ENCODE data around the gene IRAK1.
A peak's percentile ranks its signal among the peaks of the same experiment; 100 is the strongest.

IRAK1 gene

DNA sequence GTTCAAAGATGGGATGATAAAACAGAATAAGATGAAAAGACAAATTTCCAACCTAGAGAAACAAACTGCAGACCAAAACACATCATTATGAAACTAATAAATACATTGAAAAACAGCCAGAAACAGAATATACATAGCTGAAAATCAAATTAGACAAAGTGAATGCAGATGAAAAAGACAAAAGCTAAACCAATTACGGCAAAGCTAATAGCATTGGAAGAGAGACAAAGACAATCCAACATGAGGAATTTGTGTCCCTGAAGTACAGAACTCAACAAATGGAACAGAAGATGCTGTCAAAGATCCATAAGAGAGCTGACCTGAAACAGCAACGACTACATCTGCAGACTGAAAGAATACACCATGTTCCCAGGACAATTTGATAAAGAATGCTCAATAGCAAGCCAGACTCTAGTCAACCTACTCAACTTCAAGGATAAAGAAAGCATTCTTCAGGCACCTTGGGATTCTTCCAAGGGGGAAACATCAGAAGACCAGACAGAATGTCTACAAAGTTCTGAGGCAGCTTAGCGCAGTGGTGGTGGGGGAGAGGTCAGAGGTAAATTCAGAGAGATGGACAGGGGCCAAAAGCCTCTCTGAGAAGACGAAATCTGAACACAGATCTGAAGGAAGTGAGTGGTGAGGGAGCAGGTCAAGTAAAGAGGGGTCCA, 27.4 kb upstream of the IRAK1 start:
- DNase-seq (ENCODE audit: low spot score in 2 of 2), result no peak
- H3K4me3 Mint-ChIP-seq, result no peak overlapping the region
- no peak for ATAC-seq
- H3K4me1 Mint-ChIP-seq, result peaks cover 50% of the 10 kb centered on the region
- peak overlapping the region; percentile 90 for H3K27ac Mint-ChIP-seq
- no peaks in the 10 kb centered on the region for H3K9me3 Mint-ChIP-seq
- peaks cover 88% of the 10 kb centered on the region for H3K36me3 Mint-ChIP-seq

DNA sequence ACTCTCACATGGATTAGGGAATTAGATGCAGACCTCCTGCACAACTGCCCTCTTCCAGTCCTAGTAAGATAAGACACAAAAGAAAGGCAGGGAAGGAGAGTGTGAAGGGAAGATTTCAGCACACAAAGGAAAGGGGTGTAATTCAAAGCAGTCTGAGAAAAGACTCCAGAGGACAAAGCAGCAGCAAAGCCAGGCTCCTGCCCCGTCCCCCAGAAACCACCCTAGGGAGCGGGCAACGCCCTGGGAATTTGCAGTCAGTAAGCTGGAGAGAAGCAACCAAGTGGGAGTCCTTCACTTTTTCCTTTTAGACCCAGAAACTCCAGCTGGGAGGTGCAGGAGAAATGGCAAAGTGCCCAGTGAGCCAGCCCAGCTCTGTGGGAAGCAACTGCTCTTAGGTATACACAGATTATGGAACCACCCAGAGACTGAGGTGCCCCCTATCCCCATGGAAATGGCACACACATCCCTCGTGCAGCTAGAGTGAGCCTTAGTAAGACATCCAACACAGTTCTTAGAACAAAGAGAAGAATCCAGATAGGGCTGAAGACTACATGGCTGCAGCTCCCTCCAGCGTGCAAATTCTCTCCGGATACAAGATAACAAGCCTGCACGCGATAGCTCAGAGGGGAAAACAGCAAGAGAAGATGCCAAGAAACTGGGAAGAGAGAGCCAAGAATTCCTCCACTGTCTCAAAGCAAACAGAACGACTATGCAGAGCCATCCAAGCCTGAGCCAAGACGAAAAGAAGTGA, 26.5 kb upstream of the IRAK1 start:
- DNase-seq (ENCODE audit: low spot score in 2 of 2) (no peak), ATAC-seq (no peak)
- Mint-ChIP-seq H3K27ac (peak overlapping the region; percentile 90), H3K4me1 (peaks cover 46% of the 10 kb centered on the region), H3K4me3 (no peak overlapping the region), H3K9me3 (no peaks in the 10 kb centered on the region), H3K36me3 (peaks cover 81% of the 10 kb centered on the region)

DNA sequence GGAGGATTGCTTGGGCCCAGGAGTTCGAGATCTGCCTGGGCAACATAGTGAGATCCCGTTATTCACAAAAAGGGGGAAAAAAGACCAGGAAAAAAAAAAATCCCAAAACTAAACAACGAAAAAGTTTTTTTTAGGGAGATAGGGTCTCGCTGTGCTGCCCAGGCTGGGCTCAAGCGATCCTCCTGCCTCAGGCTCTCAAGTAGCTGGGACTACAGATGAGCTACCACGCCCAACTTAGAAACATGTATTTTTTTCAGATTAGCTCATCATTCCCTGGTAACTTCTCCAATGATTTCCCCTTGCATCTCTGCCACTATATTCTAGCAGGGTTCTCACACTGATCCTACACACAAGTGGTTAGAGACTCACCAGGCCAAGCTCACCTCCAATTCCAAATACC, 24.4 kb upstream of the IRAK1 start:
- Mint-ChIP-seq H3K36me3 (peaks cover 84% of the 10 kb centered on the region), H3K9me3 (no peaks in the 10 kb centered on the region), H3K4me3 (no peak overlapping the region), H3K4me1 (peaks cover 40% of the 10 kb centered on the region), H3K27ac (no peak overlapping the region)
- ATAC-seq, result no peak
- no peak for DNase-seq (ENCODE audit: low spot score in 2 of 2)

DNA sequence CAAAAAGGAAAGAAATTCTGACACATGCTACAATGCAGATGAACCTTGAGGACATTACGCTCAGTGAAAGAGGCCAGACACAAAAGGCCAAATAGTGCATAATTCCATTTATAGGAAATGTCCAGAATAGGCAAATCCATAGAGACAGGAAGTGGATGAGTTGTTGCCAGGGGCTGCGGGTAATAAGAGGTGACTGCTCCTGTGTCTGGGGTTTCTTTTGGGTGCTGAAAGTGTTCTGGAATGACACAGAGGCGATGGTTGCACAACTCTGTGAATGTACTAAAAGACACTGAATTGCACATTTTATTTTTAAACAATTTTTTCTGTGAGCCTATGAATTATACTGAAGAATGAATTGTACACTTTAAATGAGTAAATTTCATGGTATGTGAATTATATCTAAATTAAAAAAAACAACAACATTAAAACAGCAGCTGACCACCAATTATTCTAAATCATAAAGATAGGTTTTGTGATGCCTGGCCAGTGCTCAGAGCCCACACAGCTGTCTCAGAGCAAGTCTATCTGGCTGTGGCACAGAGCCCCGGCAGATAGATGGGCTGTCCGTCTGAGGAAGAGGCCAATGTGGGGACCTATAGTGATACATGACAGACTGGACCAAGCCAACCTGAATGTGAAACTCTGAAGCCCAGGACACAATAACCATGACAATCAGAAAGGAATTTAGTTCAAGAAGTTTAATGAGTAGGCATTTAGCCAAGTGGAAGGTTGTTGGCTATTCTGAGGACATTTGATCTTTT, 23.5 kb upstream of the IRAK1 start:
- H3K4me1 Mint-ChIP-seq, result peaks cover 37% of the 10 kb centered on the region

DNA sequence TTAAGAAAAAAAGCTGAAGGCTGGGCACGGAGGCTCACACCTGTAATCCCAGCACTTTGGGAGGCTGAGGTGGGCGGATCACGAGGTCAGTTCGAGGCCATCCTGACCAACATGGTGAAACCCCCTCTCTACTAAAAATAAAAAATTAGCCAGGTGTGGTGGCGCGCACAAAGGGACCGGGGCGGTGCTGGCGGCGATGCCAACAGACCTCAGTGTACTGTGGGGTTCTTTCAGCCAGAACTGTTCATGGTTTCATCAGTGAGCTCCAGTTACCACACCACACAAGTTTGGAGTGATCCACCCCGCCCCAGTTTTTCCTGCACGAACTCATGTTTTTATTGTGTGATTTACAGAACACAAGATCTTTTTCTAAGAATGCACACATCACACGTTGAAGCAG, 21.2 kb upstream of the IRAK1 start:
- Mint-ChIP-seq H3K27ac (peak overlapping the region; percentile 17), H3K4me1 (peaks cover 27% of the 10 kb centered on the region), H3K36me3 (peaks cover 84% of the 10 kb centered on the region), H3K4me3 (no peak overlapping the region), H3K9me3 (no peaks in the 10 kb centered on the region)
- no peak for DNase-seq (ENCODE audit: low spot score in 2 of 2)
- ATAC-seq, result no peak

More for the DNA sequence above, 23.5 kb upstream of the IRAK1 start:
- Mint-ChIP-seq H3K36me3 (peaks cover 84% of the 10 kb centered on the region), H3K27ac (no peak overlapping the region), H3K4me3 (no peak overlapping the region), H3K9me3 (no peaks in the 10 kb centered on the region)
- no peak for DNase-seq (ENCODE audit: low spot score in 2 of 2)
- no peak for ATAC-seq

DNA sequence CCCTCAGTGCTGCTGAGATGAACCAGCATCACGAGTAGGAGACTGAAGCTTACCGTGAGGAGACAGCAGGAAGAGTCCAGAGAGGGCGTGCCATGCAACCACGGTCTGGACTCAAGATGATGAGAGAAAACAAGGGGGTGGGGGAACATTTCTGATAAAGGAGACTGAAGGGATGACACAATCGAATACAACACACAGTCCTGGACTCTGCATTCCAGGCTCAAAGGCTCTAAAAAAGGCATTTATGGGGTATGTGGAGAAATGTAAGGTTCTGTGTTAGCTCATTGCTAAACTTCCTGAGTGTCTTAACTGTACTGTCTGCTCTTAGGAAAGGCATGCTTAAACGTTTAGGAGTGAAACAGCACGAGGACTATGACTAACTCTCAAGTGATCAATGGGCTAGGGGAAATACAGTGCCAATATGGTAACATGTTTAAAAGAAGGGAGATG, 20.6 kb upstream of the IRAK1 start:
- no peak overlapping the region for H3K4me3 Mint-ChIP-seq
- H3K27ac Mint-ChIP-seq, result peak overlapping the region; percentile 17
- ATAC-seq (peak; percentile 67), DNase-seq (ENCODE audit: low spot score in 2 of 2) (no peak)
- H3K9me3 Mint-ChIP-seq, result no peaks in the 10 kb centered on the region
- H3K4me1 Mint-ChIP-seq, result peaks cover 27% of the 10 kb centered on the region
- peaks cover 84% of the 10 kb centered on the region for H3K36me3 Mint-ChIP-seq

DNA sequence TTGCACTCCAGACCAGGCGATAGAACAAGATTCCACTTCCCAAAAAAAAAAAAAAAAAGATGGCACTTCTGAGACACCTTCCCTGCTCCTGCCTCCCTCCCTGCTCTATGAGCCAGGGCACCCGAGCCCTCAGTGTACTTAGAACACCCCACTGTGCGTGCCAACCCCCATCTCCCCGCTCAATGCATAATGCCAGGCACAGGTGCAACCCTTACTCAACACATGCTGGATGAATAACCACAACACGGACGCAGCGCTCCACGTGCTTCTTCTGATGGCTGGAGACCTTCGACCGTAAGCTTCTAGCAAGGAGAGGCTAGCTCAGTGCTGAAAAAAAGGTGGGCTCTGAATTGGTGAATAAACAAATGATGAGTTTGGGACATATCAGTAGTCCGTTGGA, 19.9 kb upstream of the IRAK1 start:
- DNase-seq (ENCODE audit: low spot score in 2 of 2) (no peak), ATAC-seq (no peak)
- Mint-ChIP-seq H3K9me3 (no peaks in the 10 kb centered on the region), H3K4me1 (peaks cover 32% of the 10 kb centered on the region), H3K27ac (no peak overlapping the region), H3K36me3 (peaks cover 83% of the 10 kb centered on the region), H3K4me3 (no peak overlapping the region)

DNA sequence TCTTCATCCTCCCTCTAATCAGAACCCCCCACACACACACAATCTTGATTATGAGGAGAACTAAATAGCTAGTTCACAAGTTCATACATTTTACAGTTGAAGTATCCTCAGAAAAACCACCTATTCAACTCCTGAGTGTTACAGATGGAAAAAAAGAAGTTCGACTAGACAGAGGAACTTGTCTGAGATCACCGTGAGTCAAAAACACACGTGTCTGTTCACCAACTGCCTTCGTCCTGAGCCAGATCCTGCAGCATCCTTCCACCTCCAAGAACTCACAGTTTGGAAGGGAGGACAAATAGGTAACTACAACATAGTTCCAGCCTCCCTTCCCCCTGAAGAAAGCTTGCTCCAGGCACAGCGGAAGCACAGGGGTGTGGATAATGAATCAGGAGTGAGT, 19.0 kb upstream of the IRAK1 start:
- peaks cover 74% of the 10 kb centered on the region for H3K36me3 Mint-ChIP-seq
- no peak overlapping the region for H3K4me3 Mint-ChIP-seq
- DNase-seq (ENCODE audit: low spot score in 2 of 2) (no peak), ATAC-seq (no peak)
- no peaks in the 10 kb centered on the region for H3K9me3 Mint-ChIP-seq
- peaks cover 33% of the 10 kb centered on the region for H3K4me1 Mint-ChIP-seq
- peak overlapping the region; percentile 65 for H3K27ac Mint-ChIP-seq

DNA sequence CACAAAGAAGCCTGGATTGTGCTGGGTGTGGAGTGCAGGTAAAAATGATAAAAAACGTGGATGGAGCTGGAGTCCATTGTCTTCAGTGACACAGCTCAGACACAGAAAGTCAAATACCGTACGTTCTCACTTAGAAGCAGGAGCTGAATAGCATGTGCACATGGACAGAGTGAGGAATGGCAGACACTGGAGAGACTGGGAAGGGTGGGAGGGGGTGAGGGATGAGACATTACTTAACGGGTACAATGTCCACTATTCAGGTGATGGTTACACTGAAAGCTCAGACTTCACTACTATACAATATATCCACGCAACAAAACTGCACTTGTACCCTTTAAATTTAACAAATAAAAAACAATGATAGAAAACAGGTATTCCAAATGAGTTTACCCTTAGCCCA, 18.1 kb upstream of the IRAK1 start:
- Mint-ChIP-seq H3K4me3 (no peak overlapping the region), H3K4me1 (peaks cover 33% of the 10 kb centered on the region), H3K9me3 (no peaks in the 10 kb centered on the region), H3K27ac (no peak overlapping the region), H3K36me3 (peaks cover 72% of the 10 kb centered on the region)
- DNase-seq (ENCODE audit: low spot score in 2 of 2), result no peak
- ATAC-seq, result no peak

DNA sequence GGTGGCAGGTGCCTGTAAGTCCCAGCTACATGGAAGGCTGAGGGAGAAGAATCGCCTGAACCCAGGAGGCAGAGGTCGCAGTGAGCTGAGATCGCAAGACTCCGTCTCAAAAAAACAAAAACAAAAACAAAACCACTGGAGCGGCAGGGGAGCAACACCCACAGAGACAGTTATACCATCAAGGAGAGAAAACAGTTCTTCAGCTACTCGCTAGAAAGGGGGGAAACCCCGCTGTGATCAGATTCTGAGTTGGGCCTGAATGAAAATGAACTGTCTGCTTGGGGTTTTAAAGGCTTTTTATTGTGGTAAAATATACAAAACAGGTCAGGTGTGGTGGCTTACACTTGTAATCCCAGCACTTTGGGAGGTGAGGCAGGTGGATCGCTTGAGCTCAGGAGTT, 16.8 kb upstream of the IRAK1 start:
- ATAC-seq, result peak; percentile 73
- no peak for DNase-seq (ENCODE audit: low spot score in 2 of 2)
- Mint-ChIP-seq H3K4me1 (peaks cover 33% of the 10 kb centered on the region), H3K9me3 (no peaks in the 10 kb centered on the region), H3K27ac (peak overlapping the region; percentile 80), H3K4me3 (peak overlapping the region; percentile 22), H3K36me3 (peaks cover 79% of the 10 kb centered on the region)

DNA sequence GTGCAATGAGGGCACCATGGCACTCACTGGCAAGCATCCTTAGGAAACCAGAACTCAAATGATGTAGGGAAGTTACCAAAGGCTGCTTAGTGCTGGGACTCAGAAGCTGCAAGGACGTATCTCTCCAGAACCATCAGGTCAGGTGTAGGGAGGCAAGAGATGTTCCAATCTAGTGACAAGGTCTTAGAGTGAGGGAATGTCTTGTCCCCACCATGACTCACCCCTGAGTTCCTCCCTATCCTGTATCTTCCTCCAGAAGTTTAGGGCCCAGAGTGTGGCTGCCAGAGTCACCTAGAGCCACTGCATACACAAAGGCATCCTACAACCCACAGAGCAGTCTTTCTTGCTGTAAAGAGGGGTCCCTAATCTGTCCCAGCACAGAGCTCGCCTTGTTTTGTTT, 14.1 kb upstream of the IRAK1 start:
- Mint-ChIP-seq H3K4me1 (peaks cover 19% of the 10 kb centered on the region), H3K36me3 (peaks cover 88% of the 10 kb centered on the region), H3K27ac (no peak overlapping the region), H3K9me3 (no peaks in the 10 kb centered on the region), H3K4me3 (no peak overlapping the region)
- ATAC-seq (no peak), DNase-seq (ENCODE audit: low spot score in 2 of 2) (no peak)

DNA sequence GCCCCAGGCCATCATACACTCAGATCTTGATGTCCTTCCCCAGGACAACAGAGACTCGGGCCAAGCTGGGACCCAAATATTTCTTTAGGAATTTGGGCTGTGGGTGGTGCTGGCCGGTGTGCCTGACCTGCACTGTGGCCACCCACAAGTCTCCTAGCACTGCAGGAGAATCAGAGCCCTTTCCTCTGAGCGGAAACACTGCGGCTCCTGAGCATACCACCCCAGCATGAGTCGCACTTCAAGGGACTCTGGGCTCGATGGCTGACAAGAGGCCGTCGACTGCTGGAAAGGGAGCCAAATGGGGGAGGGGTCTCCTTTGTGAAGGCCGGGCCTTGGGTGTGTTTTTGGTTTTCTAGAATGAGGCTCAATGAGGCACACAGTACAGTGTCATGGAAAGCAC, 13.0 kb upstream of the IRAK1 start:
- no peak for DNase-seq (ENCODE audit: low spot score in 2 of 2)
- no peak overlapping the region for H3K27ac Mint-ChIP-seq
- ATAC-seq, result no peak
- no peak overlapping the region for H3K4me3 Mint-ChIP-seq
- peaks cover 15% of the 10 kb centered on the region for H3K4me1 Mint-ChIP-seq
- peaks cover 88% of the 10 kb centered on the region for H3K36me3 Mint-ChIP-seq
- H3K9me3 Mint-ChIP-seq, result no peaks in the 10 kb centered on the region

DNA sequence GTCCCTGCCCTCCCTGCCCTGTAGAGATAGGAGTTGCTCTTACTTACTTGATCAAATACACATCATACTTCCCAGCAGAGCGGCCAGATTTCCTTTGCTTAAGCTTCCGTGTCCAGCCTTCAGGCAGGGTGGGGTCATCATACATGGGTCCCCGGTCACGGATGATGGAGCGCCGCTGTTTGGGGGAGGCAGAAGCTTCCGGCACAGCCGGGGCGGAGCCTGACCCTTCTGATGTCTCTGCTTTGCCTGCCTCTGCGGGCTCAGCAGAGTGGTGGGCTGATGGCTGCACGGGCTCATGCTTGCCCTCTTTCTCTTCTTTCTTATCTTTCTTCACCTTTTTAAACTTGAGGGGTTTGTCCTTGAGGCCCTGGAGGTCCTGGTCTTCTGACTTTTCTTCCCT, 12.5 kb upstream of the IRAK1 start:
- no peak overlapping the region for H3K4me3 Mint-ChIP-seq
- ATAC-seq, result no peak
- no peaks in the 10 kb centered on the region for H3K9me3 Mint-ChIP-seq
- no peak for DNase-seq (ENCODE audit: low spot score in 2 of 2)
- H3K4me1 Mint-ChIP-seq, result peaks cover 15% of the 10 kb centered on the region
- H3K27ac Mint-ChIP-seq, result no peak overlapping the region
- peaks cover 88% of the 10 kb centered on the region for H3K36me3 Mint-ChIP-seq

DNA sequence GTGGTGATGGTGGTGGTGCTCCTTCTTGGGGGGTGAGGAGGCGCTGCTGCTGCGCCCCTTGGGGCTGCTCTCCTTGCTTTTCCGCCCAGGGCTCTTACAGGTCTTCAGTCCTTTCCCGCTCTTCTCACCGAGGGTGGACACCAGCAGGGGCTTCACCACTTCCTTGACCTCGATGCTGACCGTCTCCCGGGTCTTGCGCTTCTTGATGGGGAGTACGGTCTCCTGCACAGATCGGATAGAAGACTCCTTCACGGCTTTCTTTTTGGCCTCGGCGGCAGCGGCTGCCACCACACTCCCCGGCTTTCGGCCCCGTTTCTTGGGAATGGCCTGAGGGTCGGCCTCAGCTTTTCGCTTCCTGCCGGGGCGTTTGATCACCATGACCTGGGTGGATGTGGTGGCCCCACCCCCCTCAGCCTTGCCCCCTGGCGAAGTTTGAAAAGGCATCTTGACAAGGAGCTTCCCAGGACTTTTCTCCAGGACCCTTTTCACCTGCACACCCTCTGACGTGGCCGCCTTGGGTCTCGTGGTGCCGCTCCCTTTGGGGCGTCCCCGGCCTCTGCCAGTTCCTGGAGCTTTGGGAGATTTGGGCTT, 11.1 kb upstream of the IRAK1 start:
- H3K4me3 Mint-ChIP-seq, result no peak overlapping the region
- H3K4me1 Mint-ChIP-seq, result peaks cover 7% of the 10 kb centered on the region
- no peak for DNase-seq (ENCODE audit: low spot score in 2 of 2)
- ATAC-seq, result no peak
- no peaks in the 10 kb centered on the region for H3K9me3 Mint-ChIP-seq
- H3K27ac Mint-ChIP-seq, result no peak overlapping the region
- H3K36me3 Mint-ChIP-seq, result peaks cover 88% of the 10 kb centered on the region

DNA sequence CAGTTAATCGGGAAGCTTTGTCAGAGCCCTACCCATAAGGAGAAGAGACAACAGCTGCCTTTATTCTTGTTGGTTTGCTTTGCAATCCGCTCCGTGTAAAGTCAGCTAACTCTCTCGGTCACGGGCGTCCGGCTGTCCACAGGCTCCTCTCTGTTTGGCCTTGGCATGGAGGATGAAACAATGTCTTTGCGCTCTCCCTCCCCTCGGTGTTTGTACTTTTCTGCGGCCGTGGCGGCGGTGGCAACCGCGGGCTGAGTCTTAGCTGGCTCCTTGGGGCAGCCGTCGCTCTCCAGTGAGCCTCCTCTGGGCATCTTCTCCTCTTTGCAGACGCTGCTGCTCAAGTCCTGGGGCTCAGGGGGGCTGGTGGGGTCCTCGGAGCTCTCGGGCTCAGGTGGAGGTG, 10.6 kb upstream of the IRAK1 start:
- no peak overlapping the region for H3K27ac Mint-ChIP-seq
- ATAC-seq (no peak), DNase-seq (ENCODE audit: low spot score in 2 of 2) (no peak)
- peaks cover 85% of the 10 kb centered on the region for H3K36me3 Mint-ChIP-seq
- no peak overlapping the region for H3K4me3 Mint-ChIP-seq
- H3K4me1 Mint-ChIP-seq, result peaks cover 6% of the 10 kb centered on the region
- no peaks in the 10 kb centered on the region for H3K9me3 Mint-ChIP-seq
